ENCODE data around the gene LAMA2.

GRCh38 chr6:129552413-129552812, 669.5 kb downstream of the LAMA2 start:
- TF ChIP-seq, protein P1, sequence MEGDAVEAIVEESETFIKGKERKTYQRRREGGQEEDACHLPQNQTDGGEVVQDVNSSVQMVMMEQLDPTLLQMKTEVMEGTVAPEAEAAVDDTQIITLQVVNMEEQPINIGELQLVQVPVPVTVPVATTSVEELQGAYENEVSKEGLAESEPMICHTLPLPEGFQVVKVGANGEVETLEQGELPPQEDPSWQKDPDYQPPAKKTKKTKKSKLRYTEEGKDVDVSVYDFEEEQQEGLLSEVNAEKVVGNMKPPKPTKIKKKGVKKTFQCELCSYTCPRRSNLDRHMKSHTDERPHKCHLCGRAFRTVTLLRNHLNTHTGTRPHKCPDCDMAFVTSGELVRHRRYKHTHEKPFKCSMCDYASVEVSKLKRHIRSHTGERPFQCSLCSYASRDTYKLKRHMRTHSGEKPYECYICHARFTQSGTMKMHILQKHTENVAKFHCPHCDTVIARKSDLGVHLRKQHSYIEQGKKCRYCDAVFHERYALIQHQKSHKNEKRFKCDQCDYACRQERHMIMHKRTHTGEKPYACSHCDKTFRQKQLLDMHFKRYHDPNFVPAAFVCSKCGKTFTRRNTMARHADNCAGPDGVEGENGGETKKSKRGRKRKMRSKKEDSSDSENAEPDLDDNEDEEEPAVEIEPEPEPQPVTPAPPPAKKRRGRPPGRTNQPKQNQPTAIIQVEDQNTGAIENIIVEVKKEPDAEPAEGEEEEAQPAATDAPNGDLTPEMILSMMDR (conservative IDR thresholded peaks at IDR 0.05 in 1 of 2, IDR thresholded peaks at IDR 0.05 in 1 of 2; ENCODE audit: extremely low read depth in 1 of 2, insufficient read depth in 1 of 2, low read depth in 1 of 2, low read length in 2 of 2) = no peak
- TF ChIP-seq EZH2 (IDR thresholded peaks at IDR 0.05; ENCODE audit: borderline replicate concordance, low read length) = no peak
